Measurements from ENCODE around the gene CEACAM8. TPM values are rescaled to one million over a fixed set of nuclear protein-coding genes. Genes with fewer than 3 reads are reported as not detected.

The CEACAM8 gene
- total RNA-seq, 1 experiment from 2014 or later, result not detected

DNA sequence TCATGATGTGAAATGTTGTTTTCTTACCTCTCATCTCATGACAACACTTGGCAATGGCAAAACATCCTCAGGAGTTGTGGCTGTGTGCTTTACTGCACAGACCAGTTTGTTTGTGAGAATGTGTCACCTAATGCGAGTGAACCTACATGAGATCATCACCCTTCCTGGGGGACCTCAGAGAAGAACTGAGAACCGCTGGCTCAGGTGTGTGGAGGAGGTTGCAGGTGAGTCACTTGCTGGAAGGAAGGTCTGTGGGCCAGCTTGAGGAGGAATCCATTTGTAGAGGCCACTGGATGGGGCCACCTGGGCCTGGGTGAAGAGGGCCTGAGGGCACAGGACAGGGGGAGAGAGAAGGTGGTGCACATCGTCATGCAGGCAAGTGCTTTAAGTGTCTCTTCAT lies 63.4 kb downstream of the CEACAM8 start:
- Mint-ChIP-seq H3K27ac (ENCODE audit: low read depth, unreplicated experiment) (no peak overlapping the region), H3K4me1 (ENCODE audit: insufficient read depth, unreplicated experiment) (peaks cover 13% of the 10 kb centered on the region), H3K9me3 (ENCODE audit: unreplicated experiment) (no peaks in the 10 kb centered on the region), H3K27me3 (ENCODE audit: insufficient read depth, unreplicated experiment) (no peaks in the 10 kb centered on the region), H3K4me3 (ENCODE audit: unreplicated experiment) (no peak overlapping the region), H3K36me3 (ENCODE audit: insufficient read depth, unreplicated experiment) (no peaks in the 10 kb centered on the region)
- BruUV-seq (replicated peaks), result no TSS peak
- DNase-seq (ENCODE audit: unreplicated experiment), result no peak
- ChIA-PET CTCF (interaction anchor here (0.6 to 4.2 kb wide), 5 partner anchors 13 to 1759 kb away, joined by 3 to 62 read pairs (median 4); no protein-coding TSS in a partner anchor), POLR2A (no interaction called here)
- intact Hi-C loops (cut with micrococcal nuclease), result no loop called here
- TF ChIP-seq, protein P1, sequence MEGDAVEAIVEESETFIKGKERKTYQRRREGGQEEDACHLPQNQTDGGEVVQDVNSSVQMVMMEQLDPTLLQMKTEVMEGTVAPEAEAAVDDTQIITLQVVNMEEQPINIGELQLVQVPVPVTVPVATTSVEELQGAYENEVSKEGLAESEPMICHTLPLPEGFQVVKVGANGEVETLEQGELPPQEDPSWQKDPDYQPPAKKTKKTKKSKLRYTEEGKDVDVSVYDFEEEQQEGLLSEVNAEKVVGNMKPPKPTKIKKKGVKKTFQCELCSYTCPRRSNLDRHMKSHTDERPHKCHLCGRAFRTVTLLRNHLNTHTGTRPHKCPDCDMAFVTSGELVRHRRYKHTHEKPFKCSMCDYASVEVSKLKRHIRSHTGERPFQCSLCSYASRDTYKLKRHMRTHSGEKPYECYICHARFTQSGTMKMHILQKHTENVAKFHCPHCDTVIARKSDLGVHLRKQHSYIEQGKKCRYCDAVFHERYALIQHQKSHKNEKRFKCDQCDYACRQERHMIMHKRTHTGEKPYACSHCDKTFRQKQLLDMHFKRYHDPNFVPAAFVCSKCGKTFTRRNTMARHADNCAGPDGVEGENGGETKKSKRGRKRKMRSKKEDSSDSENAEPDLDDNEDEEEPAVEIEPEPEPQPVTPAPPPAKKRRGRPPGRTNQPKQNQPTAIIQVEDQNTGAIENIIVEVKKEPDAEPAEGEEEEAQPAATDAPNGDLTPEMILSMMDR (IDR thresholded peaks at IDR 0.05; ENCODE audit: unreplicated experiment), result no peak

Other genes with a start within 250 kb of the CEACAM8 start
- 0.89 and 1.6 TPM in 2 replicates for gene CNFN, start 204.6 kb downstream of the CEACAM8 start, total RNA-seq (2022)
- 8.6 and 11.7 TPM in 2 replicates for gene LIPE, start 167.5 kb downstream of the CEACAM8 start, total RNA-seq (2022)
- gene CXCL17, start 152.0 kb downstream of the CEACAM8 start, total RNA-seq (2022), result not detected in 2 replicates
- gene CEACAM1, start 66.4 kb downstream of the CEACAM8 start, total RNA-seq (2022), result 0.32 and 0.56 TPM in 2 replicates
- gene PSG3, start 145.6 kb upstream of the CEACAM8 start, total RNA-seq (2022), result not detected in 2 replicates
- gene PSG8, start 170.8 kb upstream of the CEACAM8 start, total RNA-seq (2022), result not detected in 2 replicates

Data from MCF 10A (cell line).